Loucy (cell line): ENCODE results near the gene OR6J1.
A peak's percentile ranks its signal among the peaks of the same experiment; 100 is the strongest.

ENCODE experiments used
- H2AFZ ChIP-seq: fragments of 200-600 bp; sonication (generic); 2 replicates; pipeline ENCODE4 v1.6.0; 2016; ENCODE audit warnings: antibody characterized with exemption, mild to moderate bottlenecking, low read length, moderate library complexity
- H3F3A ChIP-seq: fragments of 200-600 bp; 2 replicates; pipeline ENCODE4 v1.6.0; 2016; ENCODE audit warnings: antibody characterized with exemption, low read depth, mild to moderate bottlenecking
- H3K27me3 ChIP-seq: fragments of 200-600 bp; sonication (generic); 2 replicates; pipeline ENCODE4 v1.6.1; 2014; ENCODE audit warnings: low read length, mild to moderate bottlenecking; ENCODE audit not compliant: insufficient read depth, poor library complexity, severe bottlenecking
- H3K36me3 ChIP-seq: fragments of 200-600 bp; sonication (generic); 2 replicates; pipeline ENCODE4 v1.6.1; 2016; ENCODE audit warnings: low read length; ENCODE audit not compliant: insufficient read depth
- H3K4me1 ChIP-seq: fragments of 200-600 bp; sonication (generic); 2 replicates; pipeline ENCODE4 v1.5.1; 2014; ENCODE audit warnings: low read length, mild to moderate bottlenecking; ENCODE audit not compliant: insufficient read depth, poor library complexity, severe bottlenecking
- H3K4me2 ChIP-seq: fragments of 200-600 bp; sonication (generic); 2 replicates; pipeline ENCODE4 v1.6.0; 2014; ENCODE audit warnings: antibody characterized with exemption, low read length, low read depth, mild to moderate bottlenecking; ENCODE audit not compliant: poor library complexity, severe bottlenecking
- H3K4me3 ChIP-seq: fragments of 200-600 bp; sonication (generic); 2 replicates; pipeline ENCODE4 v1.5.1; 2014; ENCODE audit warnings: low read length, mild to moderate bottlenecking, mixed read lengths; ENCODE audit not compliant: poor library complexity, severe bottlenecking
- H3K79me2 ChIP-seq: fragments of 200-600 bp; sonication (generic); 2 replicates; pipeline ENCODE4 v1.6.1; 2014; ENCODE audit warnings: low read length; ENCODE audit not compliant: insufficient read depth
- H3K9ac ChIP-seq: fragments of 200-600 bp; sonication (generic); 2 replicates; pipeline ENCODE4 v1.6.0; 2014; ENCODE audit warnings: mild to moderate bottlenecking, low read depth, low read length, moderate library complexity; ENCODE audit not compliant: poor library complexity, severe bottlenecking
- H3K9me2 ChIP-seq: fragments of 200-600 bp; sonication (generic); replicated peaks from 2 replicates; pipeline ENCODE4 v1.6.1; 2016; ENCODE audit warnings: low read depth, low read length, mixed read lengths
- H3K9me3 ChIP-seq: fragments of 200-600 bp; sonication (generic); 2 replicates; pipeline ENCODE4 v1.6.1; 2014; ENCODE audit warnings: mild to moderate bottlenecking, antibody characterized with exemption, low read length, low read depth; ENCODE audit not compliant: insufficient read depth
- H4K20me1 ChIP-seq: fragments of 200-600 bp; sonication (generic); 2 replicates; pipeline ENCODE4 v1.6.0; 2014; ENCODE audit warnings: antibody characterized with exemption, low read length, mild to moderate bottlenecking; ENCODE audit not compliant: insufficient read depth, poor library complexity, severe bottlenecking
- EZH2phosphoT487 ChIP-seq: fragments of 200-600 bp; IDR thresholded peaks from 2 replicates; pipeline ENCODE4 v1.6.1; 2018; ENCODE audit warnings: antibody characterized with exemption, mild to moderate bottlenecking, moderate library complexity, borderline replicate concordance
- TF ChIP-seq, protein P1 (sequence below): fragments of 200-600 bp; sonication (generic); conservative IDR thresholded peaks from 2 replicates; pipeline ENCODE4 v1.5.1; 2014; ENCODE audit warnings: mild to moderate bottlenecking, antibody characterized with exemption, low read length

Gene OR6J1

DNA sequence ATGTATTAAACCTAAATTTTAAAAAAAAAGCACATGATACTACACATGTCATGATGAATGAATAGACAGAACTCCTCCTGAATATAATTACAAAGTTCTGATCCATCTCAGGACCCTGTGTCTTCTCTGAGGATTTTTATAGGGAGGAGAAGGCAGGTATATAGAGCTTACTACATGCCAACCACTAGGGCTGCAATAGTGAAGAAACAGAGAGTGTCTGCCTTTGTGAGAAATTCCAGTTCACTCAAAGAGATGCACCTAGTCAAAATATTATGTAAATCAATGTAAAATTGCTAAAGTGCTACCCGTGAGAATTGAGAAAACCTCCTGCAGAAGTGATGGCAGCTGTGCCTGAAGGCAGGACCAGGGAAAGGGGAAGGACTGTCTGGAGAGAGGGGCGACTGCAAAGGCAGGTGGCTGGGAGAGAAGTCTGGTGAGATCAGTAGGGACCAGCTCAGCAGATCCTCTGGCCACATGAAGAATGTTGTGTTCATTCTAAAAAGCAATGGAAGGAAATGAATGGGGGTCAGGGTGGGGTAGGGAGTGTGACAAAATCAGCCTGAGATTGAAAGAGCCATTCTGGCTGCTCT lies 31.0 kb downstream of the OR6J1 start:
- Histone ChIP-seq H3K36me3 (no peaks in the 10 kb centered on the region; the same call in 1 of the 2 replicates), H3K27me3 (no peaks in the 10 kb centered on the region), H4K20me1 (no peaks in the 10 kb centered on the region), H3K9me3 (no peaks in the 10 kb centered on the region), H3K4me3 (no peak overlapping the region), H3K9ac (no peak overlapping the region), H2AFZ (no peak overlapping the region), H3K79me2 (no peaks in the 10 kb centered on the region), H3K4me2 (no peak overlapping the region), H3K9me2 (no peaks in the 10 kb centered on the region), H3K4me1 (no peaks in the 10 kb centered on the region), H3F3A (no peaks in the 10 kb centered on the region)
- no peak for TF ChIP-seq EZH2phosphoT487
- TF ChIP-seq, protein P1, sequence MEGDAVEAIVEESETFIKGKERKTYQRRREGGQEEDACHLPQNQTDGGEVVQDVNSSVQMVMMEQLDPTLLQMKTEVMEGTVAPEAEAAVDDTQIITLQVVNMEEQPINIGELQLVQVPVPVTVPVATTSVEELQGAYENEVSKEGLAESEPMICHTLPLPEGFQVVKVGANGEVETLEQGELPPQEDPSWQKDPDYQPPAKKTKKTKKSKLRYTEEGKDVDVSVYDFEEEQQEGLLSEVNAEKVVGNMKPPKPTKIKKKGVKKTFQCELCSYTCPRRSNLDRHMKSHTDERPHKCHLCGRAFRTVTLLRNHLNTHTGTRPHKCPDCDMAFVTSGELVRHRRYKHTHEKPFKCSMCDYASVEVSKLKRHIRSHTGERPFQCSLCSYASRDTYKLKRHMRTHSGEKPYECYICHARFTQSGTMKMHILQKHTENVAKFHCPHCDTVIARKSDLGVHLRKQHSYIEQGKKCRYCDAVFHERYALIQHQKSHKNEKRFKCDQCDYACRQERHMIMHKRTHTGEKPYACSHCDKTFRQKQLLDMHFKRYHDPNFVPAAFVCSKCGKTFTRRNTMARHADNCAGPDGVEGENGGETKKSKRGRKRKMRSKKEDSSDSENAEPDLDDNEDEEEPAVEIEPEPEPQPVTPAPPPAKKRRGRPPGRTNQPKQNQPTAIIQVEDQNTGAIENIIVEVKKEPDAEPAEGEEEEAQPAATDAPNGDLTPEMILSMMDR = 0 out of 2 replicates have a peak, but pooled peaks have one; percentile 10

DNA sequence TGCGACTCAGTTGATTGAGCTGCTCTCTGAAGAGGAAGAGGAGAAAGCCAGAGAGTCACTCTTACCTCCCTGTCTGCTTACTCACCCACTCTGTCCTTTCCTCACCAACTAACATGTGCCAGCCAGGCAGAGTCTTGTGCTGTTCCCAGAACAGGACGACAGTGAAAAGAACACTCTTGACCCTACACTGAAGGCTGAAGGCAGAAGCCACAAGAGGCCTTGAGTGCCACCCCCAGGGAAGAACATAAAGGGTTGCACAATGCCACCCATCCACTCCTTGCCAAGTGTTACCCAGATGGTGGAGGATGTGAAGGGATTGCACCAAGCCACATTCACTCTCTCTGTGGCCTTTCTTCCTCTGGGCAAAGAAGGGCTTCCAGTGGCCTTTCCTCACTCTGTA lies 33.2 kb downstream of the OR6J1 start:
- H3K4me1 ChIP-seq = no peaks in the 10 kb centered on the region
- H3K9ac ChIP-seq = no peak overlapping the region
- no peak overlapping the region for H3K4me2 ChIP-seq
- no peaks in the 10 kb centered on the region for H3K9me3 ChIP-seq
- H3K36me3 ChIP-seq = no peaks in the 10 kb centered on the region; the same call in 1 of the 2 replicates
- TF ChIP-seq EZH2phosphoT487 = no peak
- TF ChIP-seq, protein P1 = no peak
- H2AFZ ChIP-seq = no peak overlapping the region
- H3K4me3 ChIP-seq = no peak overlapping the region
- no peaks in the 10 kb centered on the region for H3K79me2 ChIP-seq
- no peaks in the 10 kb centered on the region for H3K27me3 ChIP-seq
- H3F3A ChIP-seq = no peaks in the 10 kb centered on the region
- no peaks in the 10 kb centered on the region for H4K20me1 ChIP-seq
- no peaks in the 10 kb centered on the region for H3K9me2 ChIP-seq

DNA sequence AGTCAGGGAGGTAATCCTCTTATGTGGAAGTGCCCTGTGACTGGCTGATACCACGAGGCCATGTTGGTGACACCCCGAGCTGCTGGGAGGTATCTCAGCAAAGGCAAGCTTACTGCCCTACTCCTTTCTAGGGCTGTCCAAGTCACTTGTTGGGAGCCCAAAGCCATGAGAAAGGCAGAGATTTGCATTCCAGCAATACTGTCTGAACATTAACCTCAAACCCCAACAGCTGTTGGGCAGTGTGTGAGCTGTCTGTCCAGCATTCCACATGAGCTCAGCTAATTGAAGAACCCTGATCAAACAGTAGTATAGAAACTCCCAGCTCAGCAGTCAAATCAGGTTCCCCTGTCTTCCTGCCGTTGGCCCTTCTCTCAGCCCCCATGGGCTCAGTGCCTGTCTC lies 36.9 kb downstream of the OR6J1 start:
- H3K9ac ChIP-seq = no peak overlapping the region
- no peaks in the 10 kb centered on the region; the same call in 1 of the 2 replicates for H3K36me3 ChIP-seq
- H3F3A ChIP-seq = no peaks in the 10 kb centered on the region
- no peaks in the 10 kb centered on the region for H3K79me2 ChIP-seq
- H3K9me3 ChIP-seq = no peaks in the 10 kb centered on the region
- H2AFZ ChIP-seq = no peak overlapping the region
- H3K4me3 ChIP-seq = no peak overlapping the region
- H4K20me1 ChIP-seq = no peaks in the 10 kb centered on the region
- H3K4me2 ChIP-seq = no peak overlapping the region
- H3K9me2 ChIP-seq = no peaks in the 10 kb centered on the region
- peaks cover 2% of the 10 kb centered on the region for H3K4me1 ChIP-seq
- TF ChIP-seq, protein P1 = no peak
- TF ChIP-seq EZH2phosphoT487 = no peak
- H3K27me3 ChIP-seq = no peaks in the 10 kb centered on the region
